GM08714 (cell line): ENCODE results near the gene IRF8.

ENCODE experiments used
- H3K4me3 ChIP-seq: fragments of 200-500 bp; sonication (Bioruptor generic); 2 replicates; pipeline ENCODE4 v1.5.1; 2014; ENCODE audit warnings: mild to moderate bottlenecking, low read length, inconsistent platforms
- ZNF274 ChIP-seq: IDR thresholded peaks from 2 replicates; pipeline ENCODE4 v1.6.1; 2012; ENCODE audit warnings: mild to moderate bottlenecking, low read depth, low read length

The IRF8 gene

DNA sequence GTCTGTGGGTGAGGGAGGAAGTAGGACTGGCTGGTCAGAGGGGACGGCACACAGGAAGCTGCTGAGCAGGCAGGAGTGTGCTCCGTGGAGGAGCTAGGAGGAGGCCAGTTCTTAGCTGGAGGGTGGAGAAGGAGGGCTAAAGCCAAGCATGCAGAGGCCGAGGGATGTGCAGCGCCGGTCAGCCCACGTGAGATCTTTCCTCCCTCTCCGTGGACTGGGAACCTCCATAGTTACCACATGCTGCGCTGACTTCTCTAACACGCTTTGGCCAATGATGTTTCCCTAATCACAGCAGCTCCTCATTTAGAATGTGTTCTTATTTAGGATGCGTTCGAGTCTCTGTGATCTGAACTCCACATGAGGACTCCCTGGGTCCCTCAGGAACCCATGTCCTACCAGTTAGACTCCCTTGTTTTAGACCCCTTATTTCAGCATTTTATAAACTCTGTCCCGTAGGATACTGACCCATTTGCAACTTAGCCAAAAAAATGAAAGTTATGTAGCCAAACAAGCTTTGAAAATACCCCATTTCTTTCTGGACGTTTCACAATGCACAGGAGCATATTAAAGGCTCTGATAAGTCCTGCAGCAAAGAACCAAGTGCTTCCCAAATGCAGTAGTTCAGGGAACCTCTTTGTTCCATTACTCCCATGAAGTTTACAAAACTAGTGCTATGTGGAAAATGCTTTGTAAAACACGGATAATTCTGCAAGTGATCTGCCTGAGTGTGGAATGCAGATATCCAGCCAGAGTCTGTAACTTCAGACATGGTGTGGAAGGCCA, 51.4 kb downstream of the IRF8 start:
- no peak overlapping the region for H3K4me3 ChIP-seq
- TF ChIP-seq ZNF274, result no peak

DNA sequence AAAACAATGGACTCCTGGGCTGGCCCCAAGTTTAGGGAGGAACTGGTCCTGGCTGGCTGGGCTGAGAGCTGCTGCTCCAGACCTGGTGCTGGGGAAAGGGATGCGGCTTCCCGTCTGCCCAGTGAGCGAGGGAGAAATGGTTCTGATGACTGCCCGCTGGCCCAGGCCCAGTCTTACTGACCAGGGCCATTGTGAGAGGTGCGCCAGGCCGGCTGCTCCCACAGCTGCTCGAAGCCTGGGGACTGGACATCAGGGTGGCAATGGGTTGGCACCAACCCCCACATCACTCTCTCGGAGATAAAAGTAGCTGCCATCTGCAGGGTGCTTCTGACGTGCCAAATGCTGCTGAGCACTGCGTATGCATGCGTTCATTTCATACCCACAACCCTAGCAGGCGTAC, 53.2 kb downstream of the IRF8 start:
- TF ChIP-seq ZNF274, result no peak
- no peak overlapping the region for H3K4me3 ChIP-seq

DNA sequence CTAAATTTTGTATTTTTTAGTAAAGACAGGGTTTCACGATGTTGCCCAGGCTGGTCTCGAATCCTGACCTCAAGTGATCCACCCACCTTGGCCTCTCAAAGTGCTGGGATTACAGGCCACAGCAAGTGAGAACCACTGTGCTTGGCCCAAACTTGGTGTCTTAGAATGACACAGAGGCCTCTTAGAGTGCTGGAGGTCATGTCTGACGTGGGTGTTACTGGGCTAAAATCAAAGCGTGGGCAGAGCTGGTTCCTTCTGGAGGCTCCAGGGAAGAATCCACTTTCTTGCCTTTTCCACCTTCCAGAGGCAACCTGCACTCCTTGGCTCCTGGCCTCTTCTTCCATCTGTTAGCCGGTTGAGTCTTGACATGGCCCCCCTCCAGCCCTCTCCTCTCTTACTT, 53.8 kb downstream of the IRF8 start:
- no peak overlapping the region for H3K4me3 ChIP-seq
- TF ChIP-seq ZNF274, result no peak

DNA sequence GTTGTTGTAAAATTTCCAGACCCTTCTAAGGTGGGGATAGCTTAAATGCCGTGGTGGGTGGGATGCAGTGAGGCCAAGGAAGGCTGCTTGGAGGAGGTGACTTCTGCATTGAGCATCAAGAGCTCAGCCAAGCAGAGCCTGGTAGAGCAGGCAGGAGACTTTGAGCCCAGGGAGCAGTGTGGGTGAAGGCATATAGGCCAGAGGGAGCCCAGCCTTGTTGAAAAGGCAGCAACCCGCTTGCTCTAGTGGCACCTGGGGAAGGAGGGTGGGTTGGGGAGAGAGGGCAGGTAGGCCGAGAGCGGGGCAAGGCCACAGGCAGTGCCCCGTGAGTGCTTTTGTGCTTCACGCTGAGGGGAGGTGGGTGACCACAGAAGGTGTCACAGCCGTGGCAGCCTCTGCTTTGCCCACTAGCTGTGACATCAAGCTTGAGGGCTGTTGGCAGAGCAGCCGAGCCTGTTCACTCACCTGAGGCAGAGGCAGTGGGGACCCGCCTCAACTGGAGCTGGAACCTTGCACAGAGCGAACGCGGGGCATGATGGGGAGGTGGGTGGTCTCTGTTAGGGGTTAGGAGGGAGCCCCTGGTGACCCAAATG, 56.1 kb downstream of the IRF8 start:
- H3K4me3 ChIP-seq, result no peak overlapping the region
- no peak for TF ChIP-seq ZNF274

GRCh38 chr16:85955566-85955965, 56.6 kb downstream of the IRF8 start:
- TF ChIP-seq ZNF274, result no peak
- no peak overlapping the region for H3K4me3 ChIP-seq

DNA sequence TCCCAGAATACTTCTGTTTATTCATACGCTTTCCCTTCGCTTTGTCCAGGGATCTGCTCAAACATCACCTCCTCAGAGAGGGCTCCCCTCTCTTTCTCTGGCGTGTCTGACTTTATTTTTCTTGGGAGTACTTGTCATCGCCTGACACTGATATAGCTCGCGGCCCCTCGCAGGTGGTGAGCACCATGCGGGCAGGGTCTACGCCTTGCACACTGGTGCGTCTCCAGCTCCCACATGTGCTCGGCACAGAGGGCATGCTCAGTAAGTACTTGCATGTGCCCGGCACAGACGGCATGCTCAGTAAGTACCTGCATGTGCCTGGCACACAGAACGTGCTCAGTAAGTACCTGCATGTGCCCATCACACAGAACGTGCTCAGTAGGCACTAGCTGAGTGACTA, 57.5 kb downstream of the IRF8 start:
- H3K4me3 ChIP-seq, result no peak overlapping the region
- no peak for TF ChIP-seq ZNF274

GRCh38 chr16:85958731-85959130, 59.8 kb downstream of the IRF8 start:
- no peak for TF ChIP-seq ZNF274
- H3K4me3 ChIP-seq, result no peak overlapping the region

GRCh38 chr16:85959686-85960085, 60.7 kb downstream of the IRF8 start:
- TF ChIP-seq ZNF274, result no peak

DNA sequence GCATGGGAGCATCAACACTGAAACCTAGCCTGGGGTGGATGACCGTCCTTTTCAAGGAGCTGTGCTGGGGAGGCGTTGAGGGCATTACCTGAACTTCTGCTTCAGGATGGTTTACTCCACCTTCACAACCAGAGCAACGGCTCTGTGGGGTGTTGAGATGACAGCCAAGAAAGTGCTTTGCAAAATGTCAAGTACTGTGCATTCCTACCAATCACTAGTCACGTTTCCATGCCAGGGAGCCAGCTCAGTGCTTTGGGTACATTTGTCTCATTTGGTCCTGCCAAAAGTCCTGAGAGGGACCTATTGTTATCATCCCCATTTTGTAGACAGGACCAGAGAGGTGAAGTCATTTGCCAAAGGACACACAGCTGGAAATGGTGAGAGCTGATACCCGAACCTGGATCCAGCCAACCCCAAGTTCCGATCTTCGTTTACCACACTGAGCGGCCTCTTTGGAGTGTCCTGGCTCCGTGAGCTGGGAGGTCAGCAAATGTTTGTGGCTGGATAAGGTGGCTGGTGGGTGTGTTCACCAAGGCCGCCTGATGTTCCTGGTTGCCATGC, 61.6 kb downstream of the IRF8 start:
- no peak overlapping the region for H3K4me3 ChIP-seq
- no peak for TF ChIP-seq ZNF274

More at GRCh38 chr16:85959686-85960085, 60.7 kb downstream of the IRF8 start:
- no peak overlapping the region for H3K4me3 ChIP-seq

DNA sequence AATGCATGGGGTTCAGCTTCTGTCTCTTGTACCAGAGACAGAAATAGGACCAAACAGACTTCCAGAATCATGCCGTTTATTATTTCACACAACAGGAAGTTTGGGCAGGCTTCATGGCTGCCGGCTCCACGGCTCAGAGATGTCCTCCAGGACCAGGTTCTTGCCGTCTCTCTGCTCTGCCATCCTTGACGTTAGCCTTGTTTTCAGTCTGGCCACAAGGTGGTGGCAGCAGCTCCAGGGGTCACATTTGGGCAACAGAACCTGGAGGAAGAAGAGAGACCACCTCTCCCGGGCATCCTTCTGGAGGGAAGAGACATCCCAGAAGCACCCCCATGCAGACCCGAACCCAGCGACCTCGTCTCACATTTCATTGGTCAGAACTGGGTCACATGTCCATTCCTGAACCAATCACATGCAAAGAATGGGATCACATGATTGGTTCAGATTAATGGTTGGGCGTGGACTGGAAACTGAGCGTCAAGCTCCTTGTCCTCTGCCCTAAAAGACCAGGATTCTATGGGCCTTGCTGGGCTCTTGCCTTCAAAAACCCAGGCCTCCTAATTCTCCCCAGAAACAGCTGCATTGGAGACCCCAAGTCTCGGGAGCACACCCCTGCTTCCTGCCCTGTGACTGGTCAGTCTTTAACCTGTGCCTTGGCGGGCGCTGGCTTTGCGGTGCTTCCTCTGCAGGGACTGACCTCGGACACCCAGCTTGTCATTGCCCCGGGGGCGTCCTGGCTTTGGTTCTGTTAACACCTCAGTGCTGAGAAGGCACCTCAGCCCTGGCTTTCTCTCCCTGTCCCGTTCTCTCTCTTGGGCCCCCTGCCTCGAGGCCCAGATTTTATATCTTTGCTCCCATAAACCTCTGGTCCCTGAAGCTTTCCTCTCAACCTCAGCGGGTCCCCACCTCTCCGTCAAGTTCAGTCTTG, 63.3 kb downstream of the IRF8 start:
- H3K4me3 ChIP-seq, result no peak overlapping the region
- no peak for TF ChIP-seq ZNF274

GRCh38 chr16:85963753-85964285, 64.9 kb downstream of the IRF8 start:
- H3K4me3 ChIP-seq, result no peak overlapping the region
- no peak for TF ChIP-seq ZNF274

- no peak for TF ChIP-seq ZNF274
- no peak overlapping the region for H3K4me3 ChIP-seq
Observed at GRCh38 chr16:85965125-85965524, 66.2 kb downstream of the IRF8 start.

DNA sequence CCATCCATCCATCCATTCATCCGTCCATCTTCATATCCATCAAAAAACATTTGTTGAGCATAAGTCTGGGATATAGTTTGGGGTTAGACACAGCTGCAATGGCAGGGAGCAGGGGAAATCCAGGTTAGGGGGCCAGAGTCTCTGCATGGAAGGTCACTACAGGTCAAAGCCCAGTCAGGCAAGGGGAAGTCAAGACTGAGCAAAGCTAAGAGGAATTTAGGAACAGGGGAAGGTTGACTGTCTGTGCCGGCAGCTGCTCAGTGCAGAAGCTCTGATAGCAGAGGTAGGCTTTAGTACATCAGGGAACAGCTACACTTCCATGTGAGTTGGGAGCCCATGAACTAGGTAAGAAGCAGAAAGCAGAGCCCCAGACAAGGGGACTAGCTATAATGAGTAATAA, 68.1 kb downstream of the IRF8 start:
- TF ChIP-seq ZNF274, result no peak
- H3K4me3 ChIP-seq, result no peak overlapping the region
